ENCODE results near the gene PNMA8A. TPM values are rescaled to one million over a fixed set of nuclear protein-coding genes. Genes with fewer than 3 reads are reported as not detected.

PNMA8A gene
- total and polyA plus RNA-seq, 2 of the 13 experiments (the other 11 are each of a cell fraction or from before 2014, with no cell fraction given), result 0.13 to 0.51 TPM

GRCh38 chr19:46475986-46476385 lies 4.6 kb upstream of the PNMA8A start:
- H3K27ac ChIP-seq (ENCODE audit: extremely low read length, insufficient read depth, low read length), result no peak overlapping the region
- intact Hi-C loops (cut with micrococcal nuclease; ENCODE audit: unreplicated experiment) (no loop called here), in situ Hi-C loops (cut with HindIII; ENCODE audit: extremely low pct_ligation_motif_present, low pct_unique_long_range_greater_than_20kb) (no loop called here)
- H3K9me3 ChIP-seq (ENCODE audit: low read length), result no peaks in the 10 kb centered on the region
- H3K4me3 ChIP-seq (replicated peaks in 1 of 3; ENCODE audit: insufficient read depth in 1 of 3, low read depth in 2 of 3, low read length in 3 of 3), result no peak overlapping the region
- DNase-seq (ENCODE audit: low spot score) (no peak), ATAC-seq (no peak), FAIRE-seq (no peak)
- H3K9ac ChIP-seq (ENCODE audit: insufficient read depth, low read depth, low read length), result no peak overlapping the region
- no peak overlapping the region for H2AFZ ChIP-seq (ENCODE audit: low read length)
- CTCF ChIA-PET (ENCODE audit: low intra/inter-chr PET ratio, low total read pairs), result no interaction called here
- no TSS peak for BruUV-seq (replicated peaks)
- POLR2A ChIA-PET, result no interaction called here
- peaks cover 24% of the 10 kb centered on the region for H3K4me1 ChIP-seq (ENCODE audit: insufficient read depth, low read length)
- 19% methylated on average over 2 of the region's 2 CpGs for WGBS (ENCODE audit: low lambda C conversion rate)
- H3K79me2 ChIP-seq (ENCODE audit: insufficient read depth, low read length), result no peaks in the 10 kb centered on the region
- no peaks in the 10 kb centered on the region for H3K36me3 ChIP-seq (replicated peaks in 1 of 2; ENCODE audit: control insufficient read depth in 1 of 2, insufficient read depth in 2 of 2, low read length in 2 of 2)
- no peak for TF ChIP-seq IRF9 (CRISPR knock-in tag; IDR thresholded peaks at IDR 0.05; ENCODE audit: borderline replicate concordance)
- no peak for TF ChIP-seq ZNF543 (CRISPR knock-in tag; IDR thresholded peaks at IDR 0.05)
- TF ChIP-seq ZNF333 (CRISPR knock-in tag; IDR thresholded peaks at IDR 0.05; ENCODE audit: borderline replicate concordance), result no peak
- TF ChIP-seq TFE3 (CRISPR knock-in tag; IDR thresholded peaks at IDR 0.05), result no peak
- no peak for TF ChIP-seq ZNF552 (CRISPR knock-in tag; IDR thresholded peaks at IDR 0.05; ENCODE audit: borderline replicate concordance)
- TF ChIP-seq MXD1 (CRISPR knock-in tag; IDR thresholded peaks at IDR 0.05), result no peak
- TF ChIP-seq PCBP2 (optimal IDR thresholded peaks at IDR 0.05; ENCODE audit: low read depth, low read length, poor library complexity, severe bottlenecking), result no peak
- no peak for TF ChIP-seq SAP130 (CRISPR knock-in tag; IDR thresholded peaks at IDR 0.05; ENCODE audit: low read depth)
- TF ChIP-seq ZNF253 (CRISPR knock-in tag; IDR thresholded peaks at IDR 0.05; ENCODE audit: borderline replicate concordance), result no peak
- no peak for TF ChIP-seq MEIS1 (CRISPR knock-in tag; IDR thresholded peaks at IDR 0.05; ENCODE audit: borderline replicate concordance)
- TF ChIP-seq RBM22 (optimal IDR thresholded peaks at IDR 0.05; ENCODE audit: low read length), result no peak
- no peak for TF ChIP-seq ZBTB7A (CRISPR knock-in tag; IDR thresholded peaks at IDR 0.05)
- TF ChIP-seq ZNF660 (CRISPR knock-in tag; IDR thresholded peaks at IDR 0.05; ENCODE audit: borderline replicate concordance, low read depth), result no peak
- no peak for TF ChIP-seq ELK4 (CRISPR knock-in tag; IDR thresholded peaks at IDR 0.05; ENCODE audit: borderline replicate concordance)
- no peak for TF ChIP-seq PHB2 (IDR thresholded peaks at IDR 0.05; ENCODE audit: partially characterized antibody)
- no peak for TF ChIP-seq HDAC1 (CRISPR knock-in tag; IDR thresholded peaks at IDR 0.05)
- no peak for TF ChIP-seq AKAP8 (CRISPR knock-in tag; IDR thresholded peaks at IDR 0.05)
- TF ChIP-seq ZNF563 (CRISPR knock-in tag; IDR thresholded peaks at IDR 0.05), result no peak
- no peak for TF ChIP-seq ZFP82 (CRISPR knock-in tag; IDR thresholded peaks at IDR 0.05; ENCODE audit: borderline replicate concordance)
- TF ChIP-seq ZFYVE20 (CRISPR knock-in tag; IDR thresholded peaks at IDR 0.05; ENCODE audit: borderline replicate concordance, low read depth), result no peak
- H4K20me1 ChIP-seq (ENCODE audit: insufficient read depth, low read length), result no peaks in the 10 kb centered on the region
- peaks cover 2 to 13% of the 10 kb centered on the region in 2 experiments; a peak in 2 of 5 replicates for H3K27me3 ChIP-seq (ENCODE audit: control insufficient read depth in 1 of 2, insufficient read depth in 2 of 2, low read length in 2 of 2)
- H3K4me2 ChIP-seq (ENCODE audit: low read depth, low read length), result no peak overlapping the region

Data from HepG2 (cell line).